A673 (cell line): ENCODE data around the gene CCDC183. TPM values are rescaled to one million over a fixed set of nuclear protein-coding genes. Genes with fewer than 3 reads are reported as not detected.

Experiments
- BruUV-seq: library from RNA; stranded (reverse); fragments of 400-500 nt; replicated peaks from 2 replicates; lab custom pipeline; 2021; lab: Mats Ljungman, UMichigan
- CTCF ChIA-PET: fragments of 300-600 bp; sonication (Branson Sonifier 250); formaldehyde crosslinking; loops from one replicate; lab custom pipeline; 2022; ENCODE audit warnings: antibody characterized with exemption; lab: Charles Lee
- POLR2A ChIA-PET: fragments of 300-600 bp; sonication (Branson Sonifier 250); formaldehyde crosslinking; loops from one replicate; lab custom pipeline; 2022; ENCODE audit warnings: antibody characterized with exemption; ENCODE audit not compliant: low non-redundant PET; lab: Charles Lee
- DNase-seq: peaks from one replicate; pipeline ENCODE4 v3.0.0-alpha.2; 2015; ENCODE audit warnings: low spot score
- H3K27ac ChIP-seq: fragments of 200-600 bp; sonication (generic); 2 replicates; pipeline ENCODE4 v1.5.1; 2016; ENCODE audit warnings: mixed run types, low read depth, mild to moderate bottlenecking, mixed read lengths, antibody characterized with exemption, low read length; ENCODE audit not compliant: poor library complexity, severe bottlenecking
- H3K27me3 ChIP-seq: fragments of 200-600 bp; sonication (generic); replicated peaks from 2 replicates; pipeline ENCODE4 v1.6.1; 2017; ENCODE audit warnings: mixed run types, low read depth, mild to moderate bottlenecking, mixed read lengths, antibody characterized with exemption, low read length; ENCODE audit not compliant: insufficient read depth, poor library complexity
- H3K36me3 ChIP-seq: fragments of 200-600 bp; sonication (generic); 2 replicates; pipeline ENCODE4 v1.6.1; 2016; ENCODE audit warnings: mixed run types, mild to moderate bottlenecking, mixed read lengths, antibody characterized with exemption, low read length; ENCODE audit not compliant: insufficient read depth, poor library complexity, severe bottlenecking
- H3K4me1 ChIP-seq: fragments of 200-600 bp; sonication (generic); 2 replicates; pipeline ENCODE4 v1.6.1; 2017; ENCODE audit warnings: mixed run types, mild to moderate bottlenecking, mixed read lengths, antibody characterized with exemption, low read length; ENCODE audit not compliant: insufficient read depth, poor library complexity, severe bottlenecking
- H3K4me3 ChIP-seq: fragments of 200-600 bp; sonication (generic); 2 replicates; pipeline ENCODE4 v1.5.1; 2016; ENCODE audit warnings: low read depth, mixed run types, mild to moderate bottlenecking, mixed read lengths, low read length; ENCODE audit not compliant: poor library complexity, severe bottlenecking
- H3K9me3 ChIP-seq: fragments of 200-600 bp; sonication (generic); 2 replicates; pipeline ENCODE4 v1.6.1; 2016; ENCODE audit warnings: mixed run types, low read depth, mild to moderate bottlenecking, mixed read lengths, antibody characterized with exemption, low read length; ENCODE audit not compliant: poor library complexity, severe bottlenecking
- EZH2 ChIP-seq: fragments of 200-600 bp; sonication (generic); IDR thresholded peaks from 2 replicates; pipeline ENCODE4 v1.6.1; 2017; ENCODE audit warnings: borderline replicate concordance, low read depth, mild to moderate bottlenecking, mixed read lengths, antibody characterized with exemption, low read length; ENCODE audit not compliant: poor library complexity, severe bottlenecking
- intact Hi-C: fragments of 100-400 bp; cut with micrococcal nuclease; formaldehyde crosslinking; loops from one replicate; pipeline ENCODE4 v1.10.0; 2022; ENCODE audit not compliant: unreplicated experiment
- total RNA-seq: library from RNA; stranded (reverse); gene quantifications from 2 replicates; pipeline ENCODE4 v1.2.3, GENCODE V29; 2021
- TF ChIP-seq, protein P1 (sequence below): fragments of 300-800, 200-600 bp; sonication (generic); conservative IDR thresholded peaks from 2 replicates; pipeline ENCODE4 v1.5.1; 2017; ENCODE audit warnings: low read depth, mild to moderate bottlenecking, antibody characterized with exemption, low read length, moderate library complexity, mixed read lengths

The CCDC183 gene
- total RNA-seq, 1 experiment from 2014 or later = not detected

DNA sequence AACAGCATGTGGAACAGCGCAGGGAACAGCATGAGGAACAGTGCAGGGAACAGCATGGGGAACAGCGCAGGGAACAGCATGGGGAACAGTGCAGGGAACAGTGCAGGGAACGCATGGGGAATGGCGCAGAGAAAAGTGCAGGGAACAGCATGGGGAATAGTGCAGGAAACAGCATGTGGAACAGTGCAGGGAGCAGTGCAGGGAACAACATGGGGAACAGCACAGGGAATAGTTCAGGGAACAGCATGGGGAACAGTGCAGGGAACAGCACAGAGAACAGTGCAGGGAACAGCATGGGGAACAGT, 40.1 kb upstream of the CCDC183 start:
- H3K4me3 ChIP-seq = no peak overlapping the region
- BruUV-seq = no TSS peak
- CTCF ChIA-PET = no interaction called here
- H3K27ac ChIP-seq = no peak overlapping the region
- POLR2A ChIA-PET = no interaction called here
- no peak for DNase-seq
- TF ChIP-seq EZH2 = no peak
- TF ChIP-seq, protein P1, sequence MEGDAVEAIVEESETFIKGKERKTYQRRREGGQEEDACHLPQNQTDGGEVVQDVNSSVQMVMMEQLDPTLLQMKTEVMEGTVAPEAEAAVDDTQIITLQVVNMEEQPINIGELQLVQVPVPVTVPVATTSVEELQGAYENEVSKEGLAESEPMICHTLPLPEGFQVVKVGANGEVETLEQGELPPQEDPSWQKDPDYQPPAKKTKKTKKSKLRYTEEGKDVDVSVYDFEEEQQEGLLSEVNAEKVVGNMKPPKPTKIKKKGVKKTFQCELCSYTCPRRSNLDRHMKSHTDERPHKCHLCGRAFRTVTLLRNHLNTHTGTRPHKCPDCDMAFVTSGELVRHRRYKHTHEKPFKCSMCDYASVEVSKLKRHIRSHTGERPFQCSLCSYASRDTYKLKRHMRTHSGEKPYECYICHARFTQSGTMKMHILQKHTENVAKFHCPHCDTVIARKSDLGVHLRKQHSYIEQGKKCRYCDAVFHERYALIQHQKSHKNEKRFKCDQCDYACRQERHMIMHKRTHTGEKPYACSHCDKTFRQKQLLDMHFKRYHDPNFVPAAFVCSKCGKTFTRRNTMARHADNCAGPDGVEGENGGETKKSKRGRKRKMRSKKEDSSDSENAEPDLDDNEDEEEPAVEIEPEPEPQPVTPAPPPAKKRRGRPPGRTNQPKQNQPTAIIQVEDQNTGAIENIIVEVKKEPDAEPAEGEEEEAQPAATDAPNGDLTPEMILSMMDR = no peak
- peaks cover 5% of the 10 kb centered on the region for H3K4me1 ChIP-seq
- peaks cover 7% of the 10 kb centered on the region for H3K9me3 ChIP-seq
- intact Hi-C loops = no loop called here
- H3K27me3 ChIP-seq = no peaks in the 10 kb centered on the region
- H3K36me3 ChIP-seq = no peaks in the 10 kb centered on the region

DNA sequence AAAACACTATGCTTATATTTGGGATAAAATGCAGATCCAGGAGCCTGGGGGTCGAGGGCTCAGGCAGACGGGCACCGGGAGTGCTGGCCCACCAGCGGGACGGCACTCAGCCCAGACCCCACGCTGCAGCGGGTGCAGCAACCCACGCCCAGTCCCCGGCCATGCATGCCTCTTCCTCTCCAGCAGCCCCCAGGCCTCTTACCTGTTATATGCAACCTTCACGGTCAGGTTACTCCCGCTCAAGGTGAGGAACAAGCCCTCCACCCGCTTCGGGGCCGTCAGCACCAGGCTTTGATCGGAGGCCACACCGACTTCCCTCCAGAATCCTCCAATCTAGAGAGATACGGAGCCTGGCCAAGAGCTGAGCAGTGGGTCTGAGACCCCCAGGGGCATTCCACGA, 39.3 kb upstream of the CCDC183 start:
- no TSS peak for BruUV-seq
- POLR2A ChIA-PET = no interaction called here
- no peaks in the 10 kb centered on the region for H3K36me3 ChIP-seq
- CTCF ChIA-PET = no interaction called here
- H3K27ac ChIP-seq = no peak overlapping the region
- H3K9me3 ChIP-seq = no peaks in the 10 kb centered on the region
- H3K27me3 ChIP-seq = no peaks in the 10 kb centered on the region
- peaks cover 5% of the 10 kb centered on the region for H3K4me1 ChIP-seq
- DNase-seq = no peak
- intact Hi-C loops = no loop called here
- H3K4me3 ChIP-seq = no peak overlapping the region
- no peak for TF ChIP-seq EZH2
- TF ChIP-seq, protein P1 = no peak

DNA sequence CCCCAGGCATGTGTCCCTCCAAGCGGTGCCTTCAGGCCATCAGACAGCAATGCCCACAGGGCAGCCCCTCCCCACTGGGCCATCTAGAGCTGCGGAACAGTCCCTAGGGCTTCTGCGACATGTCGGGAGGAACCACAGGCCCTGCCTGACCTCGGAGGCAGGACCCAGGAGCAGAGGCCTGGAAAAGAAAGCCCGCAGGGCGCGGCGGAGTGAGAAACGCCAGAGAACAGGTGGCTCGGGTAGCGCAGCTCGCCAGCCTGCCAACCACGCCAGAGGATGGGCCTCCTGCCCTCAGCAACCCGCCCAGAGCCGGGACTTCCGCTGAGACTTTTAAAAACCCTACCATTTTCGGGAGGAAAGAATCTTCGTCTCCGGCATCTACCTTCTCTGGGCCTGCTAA, 38.8 kb upstream of the CCDC183 start:
- no TSS peak for BruUV-seq
- ChIA-PET POLR2A (no interaction called here), CTCF (no interaction called here)

More for the DNA sequence above, 38.8 kb upstream of the CCDC183 start:
- no peaks in the 10 kb centered on the region for H3K36me3 ChIP-seq
- no peak overlapping the region for H3K27ac ChIP-seq
- DNase-seq = no peak
- no peaks in the 10 kb centered on the region for H3K9me3 ChIP-seq
- H3K27me3 ChIP-seq = no peaks in the 10 kb centered on the region
- peaks cover 5% of the 10 kb centered on the region for H3K4me1 ChIP-seq
- no peak overlapping the region for H3K4me3 ChIP-seq
- TF ChIP-seq EZH2 = no peak
- TF ChIP-seq, protein P1 = no peak
- intact Hi-C loops = no loop called here
